ENCODE data around the gene CGREF1. TPM values are rescaled to one million over a fixed set of nuclear protein-coding genes. Genes with fewer than 3 reads are reported as not detected.
A peak's percentile ranks its signal among the peaks of the same experiment; 100 is the strongest.

Gene CGREF1
- total RNA-seq, 2 donors from 2014 or later: 1.3 to 3.1 TPM

GRCh38 chr2:27159271-27159670 lies 40.3 kb upstream of the CGREF1 start:
- H3K9ac ChIP-seq (ENCODE audit: low read depth in 2 of 2, low read length in 2 of 2): no peak overlapping the region
- intact Hi-C loops (cut with DNase I): no loop called here
- no peak overlapping the region for H3K4me3 ChIP-seq
- no peaks in the 10 kb centered on the region for H3K9me3 ChIP-seq
- TF ChIP-seq CTCF (IDR thresholded peaks at IDR 0.05): no peak
- H3K27ac ChIP-seq: no peak overlapping the region
- no peaks in the 10 kb centered on the region for H3K4me1 ChIP-seq
- H3K36me3 ChIP-seq: no peaks in the 10 kb centered on the region
- H3K27me3 ChIP-seq: no peaks in the 10 kb centered on the region
- DNase-seq: no peak

DNA sequence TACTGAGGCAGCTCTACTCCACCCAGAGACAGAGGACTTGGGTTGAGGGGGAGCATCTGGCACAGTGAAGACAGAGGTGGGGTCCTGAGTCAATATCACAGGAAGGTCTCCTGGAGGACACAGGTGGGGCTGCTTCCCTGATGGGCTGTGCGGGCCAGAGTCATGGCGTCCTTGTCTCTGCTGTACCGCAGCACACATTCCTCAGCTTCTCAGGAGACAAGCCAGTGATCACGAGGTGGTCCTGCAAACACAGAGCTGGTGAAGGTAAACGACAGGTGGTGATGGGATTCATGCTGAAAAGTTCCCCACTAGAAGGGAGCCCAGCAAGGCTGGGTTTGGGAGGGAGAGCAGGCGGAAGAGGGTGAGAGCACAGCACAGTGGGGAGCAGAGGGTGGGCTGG lies 39.5 kb upstream of the CGREF1 start:
- no peak overlapping the region for H3K27ac ChIP-seq
- intact Hi-C loops (cut with DNase I): no loop called here
- H3K36me3 ChIP-seq: no peaks in the 10 kb centered on the region
- no peak overlapping the region for H3K9ac ChIP-seq (ENCODE audit: low read depth in 2 of 2, low read length in 2 of 2)
- DNase-seq: no peak
- no peaks in the 10 kb centered on the region for H3K9me3 ChIP-seq
- H3K4me3 ChIP-seq: no peak overlapping the region
- H3K27me3 ChIP-seq: no peaks in the 10 kb centered on the region
- no peaks in the 10 kb centered on the region for H3K4me1 ChIP-seq
- TF ChIP-seq CTCF (IDR thresholded peaks at IDR 0.05): no peak

- no peak for DNase-seq
- intact Hi-C loops (cut with DNase I): no loop called here
- Histone ChIP-seq H3K4me1 (no peaks in the 10 kb centered on the region), H3K27me3 (no peaks in the 10 kb centered on the region), H3K27ac (no peak overlapping the region), H3K4me3 (no peak overlapping the region), H3K9me3 (no peaks in the 10 kb centered on the region), H3K9ac (ENCODE audit: low read depth in 2 of 2, low read length in 2 of 2) (no peak overlapping the region), H3K36me3 (no peaks in the 10 kb centered on the region)
- no peak for TF ChIP-seq CTCF (IDR thresholded peaks at IDR 0.05)
Observed at GRCh38 chr2:27155069-27155520, 36.2 kb upstream of the CGREF1 start.

GRCh38 chr2:27154488-27154887 lies 35.6 kb upstream of the CGREF1 start:
- Histone ChIP-seq H3K4me3 (no peak overlapping the region), H3K27me3 (no peaks in the 10 kb centered on the region), H3K9me3 (no peaks in the 10 kb centered on the region), H3K36me3 (no peaks in the 10 kb centered on the region), H3K4me1 (no peaks in the 10 kb centered on the region), H3K9ac (ENCODE audit: low read depth in 2 of 2, low read length in 2 of 2) (no peak overlapping the region), H3K27ac (no peak overlapping the region)
- DNase-seq: no peak
- TF ChIP-seq CTCF (IDR thresholded peaks at IDR 0.05): no peak
- intact Hi-C loops (cut with DNase I): no loop called here

DNA sequence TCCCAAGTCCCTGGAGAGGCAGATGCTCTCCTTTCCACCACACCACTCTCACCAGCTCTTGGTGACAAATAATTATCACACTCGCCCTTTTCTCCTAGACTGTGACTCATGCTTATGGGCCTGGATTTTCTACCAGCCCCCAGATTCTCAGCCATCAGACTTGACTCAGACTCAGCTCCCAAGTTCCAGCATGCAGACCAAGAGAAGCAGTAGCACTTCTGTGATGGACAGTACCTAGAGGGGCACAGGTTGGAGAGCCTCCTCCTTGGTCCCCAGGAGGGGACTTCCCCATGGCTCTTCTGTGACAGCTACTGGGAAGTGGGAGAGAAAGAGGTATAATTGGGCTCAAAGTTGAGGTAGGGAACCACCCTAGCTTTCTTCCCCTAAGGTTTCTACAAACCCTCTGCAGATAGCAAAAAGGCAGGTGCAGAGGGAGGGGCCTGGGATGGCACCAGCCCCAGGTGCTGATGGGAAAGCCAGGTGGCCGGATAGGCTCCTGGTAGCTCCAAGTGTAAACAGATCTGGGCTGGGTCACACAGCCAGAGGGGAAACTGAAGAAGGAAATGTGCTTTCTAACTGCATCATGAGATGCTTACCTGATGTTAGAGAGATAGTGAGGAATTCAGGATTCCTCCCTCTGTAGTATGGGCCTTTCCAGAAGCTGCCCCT lies 34.0 kb upstream of the CGREF1 start:
- no peak for TF ChIP-seq CTCF (IDR thresholded peaks at IDR 0.05)

More for the DNA sequence above, 34.0 kb upstream of the CGREF1 start:
- no peaks in the 10 kb centered on the region for H3K27me3 ChIP-seq
- intact Hi-C loops (cut with DNase I): no loop called here
- no peak overlapping the region for H3K4me3 ChIP-seq
- H3K9ac ChIP-seq (ENCODE audit: low read depth in 2 of 2, low read length in 2 of 2): no peak overlapping the region
- no peaks in the 10 kb centered on the region for H3K36me3 ChIP-seq
- peak; percentile 57 for DNase-seq
- no peaks in the 10 kb centered on the region for H3K4me1 ChIP-seq
- H3K27ac ChIP-seq: no peak overlapping the region
- no peaks in the 10 kb centered on the region for H3K9me3 ChIP-seq

Data from colonic mucosa (tissue), 4 donors.